HepG2 (cell line): ENCODE data around the gene NBPF3. TPM values are rescaled to one million over a fixed set of nuclear protein-coding genes. Genes with fewer than 3 reads are reported as not detected.

ENCODE experiments used
- ATAC-seq: fragments of 200-7000 bp; cut with Tn5 transposase; 3 replicates; pipeline ENCODE4 v1.9.1; 2020; ENCODE audit warnings: mild to moderate bottlenecking, moderate library complexity
- BruUV-seq: library from RNA; stranded (reverse); fragments of 400-500 nt; replicated peaks from 2 replicates; lab custom pipeline; 2021; lab: Mats Ljungman, UMichigan
- CTCF ChIA-PET: fragments of 300-600 bp; formaldehyde crosslinking; extraction: SDS; loops from one replicate; lab custom pipeline; 2021; ENCODE audit warnings: low total read pairs, inconsistent platforms, low intra/inter-chr PET ratio; lab: Yijun Ruan, JAX
- POLR2A ChIA-PET: fragments of 350-600 bp; sonication (Branson Sonifier 250); formaldehyde crosslinking; loops from one replicate; lab custom pipeline; 2020; ENCODE audit warnings: antibody characterized with exemption, inconsistent platforms; lab: Yijun Ruan, JAX
- DNase-seq: peaks from one replicate; pipeline ENCODE4 v3.0.0-alpha.2; 2015; ENCODE audit warnings: low spot score
- FAIRE-seq: peaks from 3 replicates; lab custom pipeline; 2011; peaks lifted over from hg19 to GRCh38; lab: Jason Lieb, UNC
- H2AFZ ChIP-seq: one replicate; pipeline ENCODE4 v1.6.1; 2011; ENCODE audit warnings: low read length, inconsistent platforms
- H3K27ac ChIP-seq: fragments of 300-600 bp; 3 replicates; pipeline ENCODE4 v1.8.0; 2011; ENCODE audit warnings: mixed run types, mild to moderate bottlenecking, mixed read lengths, low read length, inconsistent platforms; ENCODE audit not compliant: insufficient read depth; ENCODE audit errors: extremely low read length
- H3K27me3 ChIP-seq, 2 experiments: fragments of 200-600 bp in 1 of 2; 2 replicates in 1 of 2; 3 replicates in 1 of 2; pipeline versions ENCODE4 v1.6.0 to v1.8.0; 2011; ENCODE audit warnings: low read length in 2 of 2, mild to moderate bottlenecking in 2 of 2, moderate library complexity in 2 of 2, inconsistent platforms in 1 of 2; ENCODE audit not compliant: insufficient read depth in 2 of 2, control insufficient read depth in 1 of 2
- H3K36me3 ChIP-seq, 2 experiments: fragments of 200-600 bp in 1 of 2; replicated peaks in 1 of 2; 2 replicates in 1 of 2; 3 replicates in 1 of 2; pipeline versions ENCODE4 v1.5.1 to v1.8.0; 2011; ENCODE audit warnings: low read length in 2 of 2, inconsistent platforms in 1 of 2; ENCODE audit not compliant: insufficient read depth in 2 of 2, control insufficient read depth in 1 of 2
- H3K4me1 ChIP-seq: 2 replicates; pipeline ENCODE4 v1.5.1; 2012; ENCODE audit warnings: low read length, inconsistent platforms; ENCODE audit not compliant: insufficient read depth
- H3K4me2 ChIP-seq: 2 replicates; pipeline ENCODE4 v1.6.0; 2011; ENCODE audit warnings: low read depth, low read length, inconsistent platforms
- H3K4me3 ChIP-seq, 3 experiments: fragments of 200-600 bp in 1 of 3; sonication (generic), shearing (Covaris generic) in 1 of 3; replicated peaks in 1 of 3; 2 replicates each; pipeline ENCODE4 v1.5.1; 2011 to 2016; ENCODE audit warnings: low read length in 3 of 3, inconsistent platforms in 2 of 3, low read depth in 2 of 3, mild to moderate bottlenecking in 2 of 3, control low read depth in 1 of 3, mixed read lengths in 1 of 3; ENCODE audit not compliant: insufficient read depth in 1 of 3
- H3K79me2 ChIP-seq: one replicate; pipeline ENCODE4 v1.6.1; 2011; ENCODE audit warnings: low read length, inconsistent platforms; ENCODE audit not compliant: insufficient read depth
- H3K9ac ChIP-seq: 2 replicates; pipeline ENCODE4 v1.6.0; 2011; ENCODE audit warnings: mild to moderate bottlenecking, low read depth, low read length, inconsistent platforms; ENCODE audit not compliant: insufficient read depth
- H3K9me3 ChIP-seq: 2 replicates; pipeline ENCODE4 v1.5.1; 2012; ENCODE audit warnings: mild to moderate bottlenecking, low read length
- H4K20me1 ChIP-seq: 2 replicates; pipeline ENCODE4 v1.6.0; 2011; ENCODE audit warnings: inconsistent platforms, mild to moderate bottlenecking, low read length, moderate library complexity; ENCODE audit not compliant: insufficient read depth
- FOXJ3 ChIP-seq: sonication (generic); formaldehyde crosslinking; IDR thresholded peaks from 2 replicates; pipeline ENCODE4 v1.4.0; 2020; ENCODE audit warnings: missing genetic modification reagents, mild to moderate bottlenecking, borderline replicate concordance
- HHEX ChIP-seq: IDR thresholded peaks from 2 replicates; pipeline ENCODE4 v1.6.1; 2016; ENCODE audit warnings: control low read depth
- MLLT10 ChIP-seq: sonication (generic); formaldehyde crosslinking; IDR thresholded peaks from 2 replicates; pipeline ENCODE4 v1.4.0; 2020; ENCODE audit warnings: missing genetic modification reagents
- SALL2 ChIP-seq: sonication (generic); formaldehyde crosslinking; IDR thresholded peaks from 2 replicates; pipeline ENCODE4 v1.8.1; 2023; ENCODE audit warnings: mild to moderate bottlenecking, missing genetic modification reagents, inconsistent platforms
- SETDB1 ChIP-seq: sonication (generic); formaldehyde crosslinking; IDR thresholded peaks from 2 replicates; pipeline ENCODE4 v1.5.1; 2020; ENCODE audit warnings: missing genetic modification reagents, mild to moderate bottlenecking, borderline replicate concordance
- SKI ChIP-seq: fragments of 450-650 bp; IDR thresholded peaks from one replicate; pipeline ENCODE4 v1.6.1; 2018; ENCODE audit warnings: mild to moderate bottlenecking; ENCODE audit not compliant: partially characterized antibody
- SMAD1 ChIP-seq: sonication (generic); formaldehyde crosslinking; IDR thresholded peaks from 2 replicates; pipeline ENCODE4 v1.4.0; 2020; ENCODE audit warnings: missing genetic modification reagents, low read depth, mild to moderate bottlenecking, borderline replicate concordance
- ZNF256 ChIP-seq: sonication (generic); formaldehyde crosslinking; conservative IDR thresholded peaks from 2 replicates; pipeline ENCODE4 v1.4.0; 2020; ENCODE audit warnings: missing genetic modification reagents
- WGBS: methylation state at CpG from one replicate; pipeline ENCODE4 v1.1.6; 2017; ENCODE audit warnings: low lambda C conversion rate; 5-methylcytosine and 5-hydroxymethylcytosine counted together
- in situ Hi-C: cut with HindIII; loops from 2 replicates; pipeline ENCODE4 v1.10.0; 2017; ENCODE audit warnings: low pct_unique_long_range_greater_than_20kb; ENCODE audit not compliant: extremely low pct_ligation_motif_present
- intact Hi-C: fragments of 100-400 bp; cut with micrococcal nuclease; formaldehyde crosslinking; loops from one replicate; pipeline ENCODE4 v1.10.0; 2022; ENCODE audit not compliant: unreplicated experiment
- polyA plus RNA-seq, 8 experiments: library from polyadenylated mRNA; depleted of rRNA in 3 of 8; stranded (reverse) in 7 of 8; unstranded in 1 of 8; fragments of >200 nt; fragmentation: Illumina TruSeq in 4 of 8; extraction: Trizol in 4 of 8; gene quantifications; 2 replicates each; pipeline versions ENCODE4 v1.2.1 to v1.2.3, GENCODE V29; 2011 to 2016; ENCODE audit warnings: low read depth in 4 of 8, missing spikeins in 1 of 8, mixed read lengths in 1 of 8; ENCODE audit not compliant: insufficient read depth in 1 of 8
- total RNA-seq, 5 experiments: library from RNA; depleted of rRNA; stranded (reverse); fragments of >200 nt; fragmentation: Illumina TruSeq; extraction: Trizol; gene quantifications; 2 replicates each; pipeline ENCODE4 v1.2.3, GENCODE V29; 2016; ENCODE audit warnings: low read depth in 1 of 5
- TF ChIP-seq, protein P1 (sequence below): IDR thresholded peaks from 2 replicates; pipeline ENCODE4 v1.6.1; 2016; ENCODE audit warnings: mild to moderate bottlenecking
- TF ChIP-seq, protein P2 (sequence below): sonication (generic); formaldehyde crosslinking; IDR thresholded peaks from 2 replicates; pipeline ENCODE4 v1.4.0; 2020; ENCODE audit warnings: mild to moderate bottlenecking, missing genetic modification reagents
- TF ChIP-seq, protein P3 (sequence below): sonication (generic); formaldehyde crosslinking; IDR thresholded peaks from 2 replicates; pipeline ENCODE4 v1.5.0; 2020; ENCODE audit warnings: mild to moderate bottlenecking, missing genetic modification reagents, moderate library complexity

Gene NBPF3
- total and polyA plus RNA-seq, 2 of the 13 experiments (the other 11 are each of a cell fraction or from before 2014, with no cell fraction given), result 3.5 to 4.9 TPM

DNA sequence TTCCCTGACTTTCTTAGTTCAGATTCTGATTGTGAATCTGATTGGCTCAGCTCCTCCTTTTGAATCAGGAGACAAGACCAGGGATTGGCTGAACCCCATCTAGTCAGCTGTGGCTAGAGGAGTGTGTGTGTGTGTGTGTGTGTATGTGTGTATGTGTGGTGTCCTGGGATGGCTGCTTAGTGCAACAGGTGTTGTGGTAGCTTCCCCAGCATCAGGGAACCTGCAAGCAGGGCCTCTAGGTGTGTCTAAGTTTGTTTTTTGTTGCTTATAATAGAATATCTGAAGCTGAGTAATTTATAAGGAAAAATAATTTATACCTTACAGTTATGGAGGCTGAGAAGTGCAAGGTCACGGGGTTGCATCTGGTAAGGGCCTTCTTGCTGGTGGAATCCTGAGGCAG, 56.1 kb downstream of the NBPF3 start:
- H3K4me2 ChIP-seq, result no peak overlapping the region
- no peaks in the 10 kb centered on the region for H3K79me2 ChIP-seq
- in situ Hi-C loops, result loop anchor here (25.0 kb wide), 1 partner anchor 259 kb away; no protein-coding TSS in a partner anchor
- ATAC-seq (no peak), FAIRE-seq (no peak), DNase-seq (no peak)
- no TSS peak for BruUV-seq
- POLR2A ChIA-PET, result no interaction called here
- intact Hi-C loops, result loop anchor here (10.0 kb wide), 1 partner anchor 261 kb away; no protein-coding TSS in a partner anchor
- no peak for TF ChIP-seq ZNF256 (CRISPR knock-in tag)
- TF ChIP-seq, protein P1, sequence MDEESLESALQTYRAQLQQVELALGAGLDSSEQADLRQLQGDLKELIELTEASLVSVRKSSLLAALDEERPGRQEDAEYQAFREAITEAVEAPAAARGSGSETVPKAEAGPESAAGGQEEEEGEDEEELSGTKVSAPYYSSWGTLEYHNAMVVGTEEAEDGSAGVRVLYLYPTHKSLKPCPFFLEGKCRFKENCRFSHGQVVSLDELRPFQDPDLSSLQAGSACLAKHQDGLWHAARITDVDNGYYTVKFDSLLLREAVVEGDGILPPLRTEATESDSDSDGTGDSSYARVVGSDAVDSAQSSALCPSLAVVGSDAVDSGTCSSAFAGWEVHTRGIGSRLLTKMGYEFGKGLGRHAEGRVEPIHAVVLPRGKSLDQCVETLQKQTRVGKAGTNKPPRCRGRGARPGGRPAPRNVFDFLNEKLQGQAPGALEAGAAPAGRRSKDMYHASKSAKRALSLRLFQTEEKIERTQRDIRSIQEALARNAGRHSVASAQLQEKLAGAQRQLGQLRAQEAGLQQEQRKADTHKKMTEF, result no peak
- TF ChIP-seq, protein P2, sequence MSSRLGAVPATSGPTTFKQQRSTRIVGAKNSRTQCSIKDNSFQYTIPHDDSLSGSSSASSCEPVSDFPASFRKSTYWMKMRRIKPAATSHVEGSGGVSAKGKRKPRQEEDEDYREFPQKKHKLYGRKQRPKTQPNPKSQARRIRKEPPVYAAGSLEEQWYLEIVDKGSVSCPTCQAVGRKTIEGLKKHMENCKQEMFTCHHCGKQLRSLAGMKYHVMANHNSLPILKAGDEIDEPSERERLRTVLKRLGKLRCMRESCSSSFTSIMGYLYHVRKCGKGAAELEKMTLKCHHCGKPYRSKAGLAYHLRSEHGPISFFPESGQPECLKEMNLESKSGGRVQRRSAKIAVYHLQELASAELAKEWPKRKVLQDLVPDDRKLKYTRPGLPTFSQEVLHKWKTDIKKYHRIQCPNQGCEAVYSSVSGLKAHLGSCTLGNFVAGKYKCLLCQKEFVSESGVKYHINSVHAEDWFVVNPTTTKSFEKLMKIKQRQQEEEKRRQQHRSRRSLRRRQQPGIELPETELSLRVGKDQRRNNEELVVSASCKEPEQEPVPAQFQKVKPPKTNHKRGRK (CRISPR knock-in tag), result no peak
- no peak for TF ChIP-seq SETDB1 (CRISPR knock-in tag)
- no peak for TF ChIP-seq SMAD1
- TF ChIP-seq SALL2 (CRISPR knock-in tag), result no peak
- TF ChIP-seq, protein P3, sequence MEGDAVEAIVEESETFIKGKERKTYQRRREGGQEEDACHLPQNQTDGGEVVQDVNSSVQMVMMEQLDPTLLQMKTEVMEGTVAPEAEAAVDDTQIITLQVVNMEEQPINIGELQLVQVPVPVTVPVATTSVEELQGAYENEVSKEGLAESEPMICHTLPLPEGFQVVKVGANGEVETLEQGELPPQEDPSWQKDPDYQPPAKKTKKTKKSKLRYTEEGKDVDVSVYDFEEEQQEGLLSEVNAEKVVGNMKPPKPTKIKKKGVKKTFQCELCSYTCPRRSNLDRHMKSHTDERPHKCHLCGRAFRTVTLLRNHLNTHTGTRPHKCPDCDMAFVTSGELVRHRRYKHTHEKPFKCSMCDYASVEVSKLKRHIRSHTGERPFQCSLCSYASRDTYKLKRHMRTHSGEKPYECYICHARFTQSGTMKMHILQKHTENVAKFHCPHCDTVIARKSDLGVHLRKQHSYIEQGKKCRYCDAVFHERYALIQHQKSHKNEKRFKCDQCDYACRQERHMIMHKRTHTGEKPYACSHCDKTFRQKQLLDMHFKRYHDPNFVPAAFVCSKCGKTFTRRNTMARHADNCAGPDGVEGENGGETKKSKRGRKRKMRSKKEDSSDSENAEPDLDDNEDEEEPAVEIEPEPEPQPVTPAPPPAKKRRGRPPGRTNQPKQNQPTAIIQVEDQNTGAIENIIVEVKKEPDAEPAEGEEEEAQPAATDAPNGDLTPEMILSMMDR (CRISPR knock-in tag), result no peak
- no peak for TF ChIP-seq SKI
- no peak for TF ChIP-seq FOXJ3 (CRISPR knock-in tag)
- TF ChIP-seq MLLT10 (CRISPR knock-in tag), result no peak
- TF ChIP-seq HHEX (CRISPR knock-in tag), result no peak
- H4K20me1 ChIP-seq, result no peaks in the 10 kb centered on the region
- H3K27me3 ChIP-seq, result peaks cover 0 to 3% of the 10 kb centered on the region in 2 experiments; a peak in 1 of 5 replicates
- no peak overlapping the region for H3K9ac ChIP-seq
- H3K4me3 ChIP-seq, result no peak overlapping the region
- CTCF ChIA-PET, result no interaction called here
- H3K36me3 ChIP-seq, result no peaks in the 10 kb centered on the region
- H3K4me1 ChIP-seq, result peaks cover 15% of the 10 kb centered on the region
- no peak overlapping the region for H2AFZ ChIP-seq
- H3K9me3 ChIP-seq, result no peaks in the 10 kb centered on the region
- WGBS, result 20% methylated on average over 1 of the region's 1 CpG
- H3K27ac ChIP-seq, result no peak overlapping the region
